Fibroblast of lung (primary cell): Measurements from ENCODE around the gene SEC24D. TPM values are rescaled to one million over a fixed set of nuclear protein-coding genes. Genes with fewer than 3 reads are reported as not detected.
A peak's percentile ranks its signal among the peaks of the same experiment; 100 is the strongest.

Experiments
- DNase-seq, 2 donors: peaks; one replicate each; pipeline versions ENCODE4 v3.0.0 to v3.0.0-alpha.2; 2010; ENCODE audit warnings: low read depth in 2 of 2
- H2AFZ ChIP-seq: 2 replicates; pipeline ENCODE4 v1.5.1; 2012; ENCODE audit warnings: low read length, control low read depth, inconsistent platforms
- H3K27ac ChIP-seq: 2 replicates; pipeline ENCODE4 v1.5.1; 2011; ENCODE audit warnings: low read length, control low read depth; ENCODE audit not compliant: insufficient read depth
- H3K27me3 ChIP-seq: 2 replicates; pipeline ENCODE4 v1.5.1; 2011; ENCODE audit warnings: mild to moderate bottlenecking, low read length; ENCODE audit not compliant: control insufficient read depth, insufficient read depth
- H3K36me3 ChIP-seq: 2 replicates; pipeline ENCODE4 v1.5.1; 2011; ENCODE audit warnings: low read length; ENCODE audit not compliant: control insufficient read depth, insufficient read depth
- H3K4me1 ChIP-seq: 2 replicates; pipeline ENCODE4 v1.5.1; 2011; ENCODE audit warnings: low read length; ENCODE audit not compliant: control insufficient read depth, insufficient read depth; ENCODE audit errors: extremely low read depth
- H3K4me2 ChIP-seq: 2 replicates; pipeline ENCODE4 v1.5.1; 2011; ENCODE audit warnings: low read length, control low read depth; ENCODE audit not compliant: insufficient read depth; ENCODE audit errors: extremely low read depth
- H3K4me3 ChIP-seq, 4 experiments: fragments of 200-600 bp in 1 of 4; sonication (generic) in 1 of 4; replicated peaks in 1 of 4; 2 replicates each; pipeline ENCODE4 v1.5.1; 2011 to 2016; ENCODE audit warnings: low read length in 4 of 4, low read depth in 3 of 4, mild to moderate bottlenecking in 3 of 4, control low read depth in 2 of 4, inconsistent platforms in 1 of 4, mixed read lengths in 1 of 4; ENCODE audit not compliant: insufficient read depth in 1 of 4; ENCODE audit errors: control extremely low read depth in 1 of 4
- H3K79me2 ChIP-seq: 2 replicates; pipeline ENCODE4 v1.5.1; 2012; ENCODE audit warnings: mild to moderate bottlenecking, low read length, inconsistent platforms; ENCODE audit not compliant: control insufficient read depth, insufficient read depth
- H3K9ac ChIP-seq: 2 replicates; pipeline ENCODE4 v1.5.1; 2011; ENCODE audit warnings: mild to moderate bottlenecking, low read length, control low read depth; ENCODE audit not compliant: insufficient read depth
- H3K9me3 ChIP-seq: 2 replicates; pipeline ENCODE4 v1.5.1; 2012; ENCODE audit warnings: low read depth, low read length; ENCODE audit not compliant: control insufficient read depth, insufficient read depth
- H4K20me1 ChIP-seq: 2 replicates; pipeline ENCODE4 v1.5.1; 2011; ENCODE audit warnings: low read length; ENCODE audit not compliant: control insufficient read depth, insufficient read depth; ENCODE audit errors: extremely low read depth
- CTCF ChIP-seq, 2 donors: IDR thresholded peaks in 1 of 2; conservative IDR thresholded peaks in 1 of 2; 1 replicate in 1 of 2; 2 replicates in 1 of 2; pipeline ENCODE4 v1.5.1; 2011 to 2012; ENCODE audit warnings: low read length in 2 of 2, control low read depth in 1 of 2, inconsistent platforms in 1 of 2, low read depth in 1 of 2, mild to moderate bottlenecking in 1 of 2
- EZH2 ChIP-seq: IDR thresholded peaks from 2 replicates; pipeline ENCODE4 v1.5.1; 2012; ENCODE audit warnings: low read length, control low read depth, mild to moderate bottlenecking; ENCODE audit errors: missing control alignments
- polyA plus RNA-seq, 2 donors: library from polyadenylated mRNA; depleted of rRNA in 1 of 2; stranded (reverse) in 1 of 2; unstranded in 1 of 2; fragments of >200 nt; gene quantifications; 2 replicates each; pipeline ENCODE4 v1.2.1, GENCODE V29; 2011 to 2012; ENCODE audit warnings: missing spikeins in 1 of 2
- total RNA-seq: library from RNA; depleted of rRNA; stranded (reverse); fragments of >200 nt; gene quantifications from 2 replicates; pipeline ENCODE4 v1.2.1, GENCODE V29; 2014

SEC24D gene
- total and polyA plus RNA-seq, 2 donors (not counting 1 experiment from before 2014, with no cell fraction given) = 64.6 to 105 TPM

- Histone ChIP-seq H3K4me2 (peak overlapping the region; percentile 70), H3K27ac (no peak overlapping the region), H3K27me3 (no peaks in the 10 kb centered on the region), H3K4me3 (no peak overlapping the region), H4K20me1 (no peaks in the 10 kb centered on the region), H3K9me3 (no peaks in the 10 kb centered on the region), H3K4me1 (peaks cover 8% of the 10 kb centered on the region), H3K79me2 (peaks cover 28% of the 10 kb centered on the region), H3K36me3 (peaks cover under 1% of the 10 kb centered on the region), H2AFZ (no peak overlapping the region), H3K9ac (no peak overlapping the region)
- DNase-seq = peak; percentile 48 to 83
- TF ChIP-seq CTCF (conservative IDR thresholded peaks at IDR 0.05 in 1 of 2, IDR thresholded peaks at IDR 0.05 in 1 of 2; ENCODE audit: low read depth in 1 of 2, low read length in 2 of 2) (peak in 1 of 2 donors; percentile 46), EZH2 (no peak)
Measured at GRCh38 chr4:118772081-118772766, 63.7 kb downstream of the SEC24D start.

- H3K79me2 ChIP-seq = peaks cover 27% of the 10 kb centered on the region
- no peaks in the 10 kb centered on the region for H4K20me1 ChIP-seq
Measured at GRCh38 chr4:118770741-118771187, 65.2 kb downstream of the SEC24D start.

GRCh38 chr4:118769161-118769560, 66.8 kb downstream of the SEC24D start:
- H3K27ac ChIP-seq = peak overlapping the region; percentile 32
- no peak for DNase-seq
- peaks cover 10% of the 10 kb centered on the region for H3K4me1 ChIP-seq
- no peaks in the 10 kb centered on the region for H3K27me3 ChIP-seq
- H4K20me1 ChIP-seq = no peaks in the 10 kb centered on the region
- no peak overlapping the region for H2AFZ ChIP-seq
- no peak overlapping the region for H3K9ac ChIP-seq
- no peak overlapping the region for H3K4me3 ChIP-seq
- H3K9me3 ChIP-seq = no peaks in the 10 kb centered on the region
- H3K36me3 ChIP-seq = peaks cover 10% of the 10 kb centered on the region
- peaks cover 24% of the 10 kb centered on the region for H3K79me2 ChIP-seq
- no peak overlapping the region for H3K4me2 ChIP-seq
- TF ChIP-seq CTCF (conservative IDR thresholded peaks at IDR 0.05 in 1 of 2, IDR thresholded peaks at IDR 0.05 in 1 of 2; ENCODE audit: low read depth in 1 of 2, low read length in 2 of 2) (no peak), EZH2 (no peak)

More at GRCh38 chr4:118770741-118771187, 65.2 kb downstream of the SEC24D start:
- Histone ChIP-seq H3K27me3 (no peaks in the 10 kb centered on the region), H3K4me3 (no peak overlapping the region), H3K27ac (no peak overlapping the region), H3K36me3 (peaks cover 4% of the 10 kb centered on the region), H3K9me3 (no peaks in the 10 kb centered on the region), H3K4me2 (no peak overlapping the region), H3K9ac (no peak overlapping the region), H2AFZ (no peak overlapping the region), H3K4me1 (peaks cover 7% of the 10 kb centered on the region)
- no peak for DNase-seq
- TF ChIP-seq CTCF (conservative IDR thresholded peaks at IDR 0.05 in 1 of 2, IDR thresholded peaks at IDR 0.05 in 1 of 2; ENCODE audit: low read depth in 1 of 2, low read length in 2 of 2) = no peak
- no peak for TF ChIP-seq EZH2
